ENCODE data around the gene BCL6. TPM values are rescaled to one million over a fixed set of nuclear protein-coding genes. Genes with fewer than 3 reads are reported as not detected.

Gene BCL6
- total RNA-seq (2014; rRNA removed; shearing (Covaris generic); ENCODE audit: low replicate concordance): 488 and 569 TPM in 2 replicates

DNA sequence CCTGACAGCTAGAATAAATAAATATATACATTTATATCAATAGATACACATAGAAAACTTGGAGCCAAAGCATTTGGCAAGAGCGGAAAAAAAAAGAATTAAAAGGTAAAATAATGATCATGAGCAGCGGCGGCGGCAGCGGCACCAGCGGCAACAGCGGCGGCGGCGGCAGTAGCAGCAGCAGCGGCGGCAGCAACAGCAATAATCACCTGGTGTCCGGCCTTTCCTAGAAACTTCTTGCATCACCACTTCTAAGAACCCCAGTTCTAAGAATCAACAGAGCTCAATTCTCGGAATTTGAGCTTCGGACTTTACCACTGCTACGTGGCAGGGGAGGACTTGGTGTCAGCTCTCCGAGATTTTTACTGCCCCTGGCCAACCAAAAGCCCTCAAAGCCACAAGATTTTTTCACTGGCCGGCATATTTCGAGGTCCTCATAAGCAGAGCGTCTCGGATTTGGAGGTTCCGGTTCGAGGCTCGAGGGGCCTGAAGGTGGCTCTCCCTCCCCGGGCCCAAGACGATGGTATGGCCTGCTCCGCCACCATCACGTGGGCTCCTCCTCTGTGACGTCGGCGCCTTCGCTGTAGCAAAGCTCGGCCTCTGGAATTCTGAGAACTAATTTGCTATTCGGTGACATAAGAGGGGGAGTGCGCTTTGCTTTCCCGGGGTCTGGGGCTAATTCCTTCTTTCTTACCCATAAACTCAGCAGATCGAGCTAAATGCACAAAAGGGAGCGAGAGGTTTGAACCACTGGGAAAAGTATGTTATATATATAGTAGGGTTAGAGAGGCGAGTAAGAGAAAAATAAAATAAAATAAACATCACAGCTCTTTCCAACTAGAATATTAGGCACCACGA, at the start of gene BCL6:
TSS of gene BCL6 (minus strand) at position 268 of the 858 bp plus-strand sequence. CDS start 11,775 bp downstream, outside the sequence.
- H3K27me3 ChIP-seq (ENCODE audit: low read length): no peaks in the 10 kb centered on the region
- H3K4me3 ChIP-seq (ENCODE audit: low read length): peak within 1 kb of the TSS; percentile 85
- DNase-seq: peak; percentile 99
- no peaks in the 10 kb centered on the region for H3K9me3 ChIP-seq (ENCODE audit: low read length)
- no peaks in the 10 kb centered on the region for H3K9me2 ChIP-seq (replicated peaks; ENCODE audit: insufficient read depth, low read length)
- H4K20me1 ChIP-seq (ENCODE audit: insufficient read depth, low read depth, low read length): peaks cover 11% of the 10 kb centered on the region; the same call in 1 of the 2 replicates
- H2AFZ ChIP-seq (ENCODE audit: low read length): no peak within 1 kb of the TSS
- peaks cover 73% of the 10 kb centered on the region for H3K4me1 ChIP-seq (ENCODE audit: low read length)
- H3K79me2 ChIP-seq (ENCODE audit: low read length): peaks cover 55% of the 10 kb centered on the region
- peak within 1 kb of the TSS; percentile 93 for H3K4me2 ChIP-seq (ENCODE audit: low read depth, low read length, poor library complexity, severe bottlenecking)
- peaks cover 41% of the 10 kb centered on the region for H3K36me3 ChIP-seq (ENCODE audit: insufficient read depth, low read length)
- peak within 1 kb of the TSS; percentile 97 for H3K9ac ChIP-seq (ENCODE audit: low read length)
- peak within 1 kb of the TSS; percentile 98 for H3K27ac ChIP-seq (ENCODE audit: low read length)

- H3K27ac ChIP-seq (ENCODE audit: low read length): no peak overlapping the region
- H3K9ac ChIP-seq (ENCODE audit: low read length): no peak overlapping the region
- no peaks in the 10 kb centered on the region for H3K9me2 ChIP-seq (replicated peaks; ENCODE audit: insufficient read depth, low read length)
- H2AFZ ChIP-seq (ENCODE audit: low read length): no peak overlapping the region
- H3K9me3 ChIP-seq (ENCODE audit: low read length): no peaks in the 10 kb centered on the region
- H4K20me1 ChIP-seq (ENCODE audit: insufficient read depth, low read depth, low read length): no peaks in the 10 kb centered on the region
- H3K4me2 ChIP-seq (ENCODE audit: low read depth, low read length, poor library complexity, severe bottlenecking): no peak overlapping the region
- H3K79me2 ChIP-seq (ENCODE audit: low read length): no peaks in the 10 kb centered on the region
- no peaks in the 10 kb centered on the region for H3K36me3 ChIP-seq (ENCODE audit: insufficient read depth, low read length)
- no peak overlapping the region for H3K4me3 ChIP-seq (ENCODE audit: low read length)
- H3K27me3 ChIP-seq (ENCODE audit: low read length): no peaks in the 10 kb centered on the region
- DNase-seq: no peak
- peaks cover 5% of the 10 kb centered on the region for H3K4me1 ChIP-seq (ENCODE audit: low read length)
These were observed 49.5 kb upstream of the BCL6 start for GRCh38 chr3:187794731-187795130.

- no peak overlapping the region for H3K9ac ChIP-seq (ENCODE audit: low read length)
- no peaks in the 10 kb centered on the region for H3K27me3 ChIP-seq (ENCODE audit: low read length)
- no peaks in the 10 kb centered on the region for H3K9me2 ChIP-seq (replicated peaks; ENCODE audit: insufficient read depth, low read length)
- H3K4me2 ChIP-seq (ENCODE audit: low read depth, low read length, poor library complexity, severe bottlenecking): no peak overlapping the region
- no peaks in the 10 kb centered on the region for H4K20me1 ChIP-seq (ENCODE audit: insufficient read depth, low read depth, low read length)
- H3K4me3 ChIP-seq (ENCODE audit: low read length): no peak overlapping the region
- no peaks in the 10 kb centered on the region for H3K36me3 ChIP-seq (ENCODE audit: insufficient read depth, low read length)
- H3K9me3 ChIP-seq (ENCODE audit: low read length): no peaks in the 10 kb centered on the region
- H3K4me1 ChIP-seq (ENCODE audit: low read length): peaks cover 2% of the 10 kb centered on the region; the same call in 1 of the 2 replicates
- DNase-seq: no peak
- no peak overlapping the region for H2AFZ ChIP-seq (ENCODE audit: low read length)
- H3K27ac ChIP-seq (ENCODE audit: low read length): no peak overlapping the region
- no peaks in the 10 kb centered on the region for H3K79me2 ChIP-seq (ENCODE audit: low read length)
These were observed 48.4 kb upstream of the BCL6 start for GRCh38 chr3:187793618-187794017.

- Histone ChIP-seq H4K20me1 (ENCODE audit: insufficient read depth, low read depth, low read length) (no peaks in the 10 kb centered on the region), H3K4me1 (ENCODE audit: low read length) (peaks cover 2% of the 10 kb centered on the region; the same call in 1 of the 2 replicates), H3K4me3 (ENCODE audit: low read length) (no peak overlapping the region), H3K9me3 (ENCODE audit: low read length) (no peaks in the 10 kb centered on the region), H3K9me2 (replicated peaks; ENCODE audit: insufficient read depth, low read length) (no peaks in the 10 kb centered on the region), H3K79me2 (ENCODE audit: low read length) (no peaks in the 10 kb centered on the region), H3K27ac (ENCODE audit: low read length) (no peak overlapping the region), H2AFZ (ENCODE audit: low read length) (no peak overlapping the region), H3K36me3 (ENCODE audit: insufficient read depth, low read length) (no peaks in the 10 kb centered on the region), H3K27me3 (ENCODE audit: low read length) (no peaks in the 10 kb centered on the region), H3K4me2 (ENCODE audit: low read depth, low read length, poor library complexity, severe bottlenecking) (no peak overlapping the region), H3K9ac (ENCODE audit: low read length) (no peak overlapping the region)
- no peak for DNase-seq
These were observed 47.3 kb upstream of the BCL6 start for GRCh38 chr3:187792521-187792920.

GRCh38 chr3:187789872-187790271, 44.6 kb upstream of the BCL6 start:
- no peak overlapping the region for H3K4me2 ChIP-seq (ENCODE audit: low read depth, low read length, poor library complexity, severe bottlenecking)
- no peak for DNase-seq
- H3K79me2 ChIP-seq (ENCODE audit: low read length): no peaks in the 10 kb centered on the region
- H3K9me2 ChIP-seq (replicated peaks; ENCODE audit: insufficient read depth, low read length): no peaks in the 10 kb centered on the region
- H3K9ac ChIP-seq (ENCODE audit: low read length): no peak overlapping the region
- H3K9me3 ChIP-seq (ENCODE audit: low read length): no peaks in the 10 kb centered on the region
- H3K27me3 ChIP-seq (ENCODE audit: low read length): no peaks in the 10 kb centered on the region
- H3K27ac ChIP-seq (ENCODE audit: low read length): no peak overlapping the region
- H2AFZ ChIP-seq (ENCODE audit: low read length): no peak overlapping the region
- H3K4me1 ChIP-seq (ENCODE audit: low read length): peaks cover 2% of the 10 kb centered on the region; the same call in 1 of the 2 replicates
- no peaks in the 10 kb centered on the region for H3K36me3 ChIP-seq (ENCODE audit: insufficient read depth, low read length)
- no peaks in the 10 kb centered on the region for H4K20me1 ChIP-seq (ENCODE audit: insufficient read depth, low read depth, low read length)
- H3K4me3 ChIP-seq (ENCODE audit: low read length): no peak overlapping the region

DNA sequence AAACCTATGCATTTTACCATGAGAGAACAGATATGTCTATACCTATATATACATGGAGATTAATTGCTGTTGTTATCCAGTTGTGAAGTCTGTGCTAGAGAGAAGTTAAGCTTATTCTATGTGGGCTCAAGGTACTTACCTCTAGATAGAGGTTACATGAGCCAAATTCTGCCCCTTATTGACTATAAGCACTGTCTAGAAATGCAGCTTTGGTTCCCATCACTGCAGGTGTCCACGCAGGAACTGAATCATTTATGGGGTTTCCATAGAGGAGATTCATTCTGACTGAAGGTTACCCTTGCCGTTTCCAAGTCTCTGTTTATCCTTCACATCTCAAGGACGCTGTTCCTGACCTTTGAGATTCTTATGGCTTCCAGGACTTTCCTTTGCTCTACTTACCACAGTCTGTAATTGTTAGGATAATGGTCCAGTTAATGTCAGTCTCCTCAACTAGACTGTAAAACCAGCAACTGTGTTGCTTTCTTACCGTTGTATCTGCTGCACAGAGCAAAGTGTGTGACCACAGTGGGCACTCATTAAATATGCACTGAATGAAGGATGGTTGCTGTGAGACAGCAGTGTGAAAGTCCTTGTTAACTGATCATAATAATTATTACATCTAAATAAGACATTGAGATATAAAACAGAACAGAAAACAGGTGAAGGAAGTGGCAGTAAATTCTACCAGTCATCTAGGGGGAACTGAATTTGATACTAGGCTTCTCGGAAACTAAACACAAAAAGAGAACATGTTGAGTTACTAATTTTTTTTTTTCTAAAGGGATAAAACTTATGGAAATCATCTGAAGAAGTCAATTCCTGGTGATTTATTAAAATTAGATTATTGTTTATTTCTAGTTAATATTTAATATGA, 44.0 kb upstream of the BCL6 start:
- Histone ChIP-seq H3K4me2 (ENCODE audit: low read depth, low read length, poor library complexity, severe bottlenecking) (no peak overlapping the region), H3K27me3 (ENCODE audit: low read length) (no peaks in the 10 kb centered on the region), H3K36me3 (ENCODE audit: insufficient read depth, low read length) (no peaks in the 10 kb centered on the region), H3K27ac (ENCODE audit: low read length) (no peak overlapping the region), H3K4me3 (ENCODE audit: low read length) (no peak overlapping the region), H3K9ac (ENCODE audit: low read length) (no peak overlapping the region), H3K9me3 (ENCODE audit: low read length) (no peaks in the 10 kb centered on the region), H3K4me1 (ENCODE audit: low read length) (peaks cover 2% of the 10 kb centered on the region; the same call in 1 of the 2 replicates), H2AFZ (ENCODE audit: low read length) (peak overlapping the region; percentile 14; the same call in 1 of the 2 replicates), H3K79me2 (ENCODE audit: low read length) (no peaks in the 10 kb centered on the region), H4K20me1 (ENCODE audit: insufficient read depth, low read depth, low read length) (no peaks in the 10 kb centered on the region), H3K9me2 (replicated peaks; ENCODE audit: insufficient read depth, low read length) (no peaks in the 10 kb centered on the region)
- DNase-seq: no peak

DNA sequence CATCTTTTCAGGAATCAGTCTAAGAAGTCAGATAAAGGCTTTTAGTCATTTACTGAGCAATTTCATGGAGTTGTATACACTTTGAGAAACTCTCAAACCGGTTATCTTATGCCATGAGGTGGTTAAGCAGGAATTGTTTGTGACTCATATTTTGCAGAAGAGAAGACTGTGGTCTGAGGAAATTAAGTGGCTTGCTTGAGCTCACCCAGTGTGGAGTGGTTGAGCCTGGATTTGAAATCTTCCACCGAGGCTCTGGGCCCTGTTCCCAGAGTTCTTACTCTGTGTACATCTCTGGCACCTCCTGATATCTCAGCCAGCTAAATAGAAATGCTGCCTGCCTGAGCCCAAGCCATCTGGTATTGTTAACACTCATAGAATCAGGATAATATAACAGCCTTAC, 37.8 kb upstream of the BCL6 start:
- Histone ChIP-seq H3K4me2 (ENCODE audit: low read depth, low read length, poor library complexity, severe bottlenecking) (no peak overlapping the region), H4K20me1 (ENCODE audit: insufficient read depth, low read depth, low read length) (no peaks in the 10 kb centered on the region), H2AFZ (ENCODE audit: low read length) (no peak overlapping the region), H3K9me3 (ENCODE audit: low read length) (no peaks in the 10 kb centered on the region), H3K27me3 (ENCODE audit: low read length) (no peaks in the 10 kb centered on the region), H3K4me3 (ENCODE audit: low read length) (no peak overlapping the region), H3K36me3 (ENCODE audit: insufficient read depth, low read length) (no peaks in the 10 kb centered on the region), H3K27ac (ENCODE audit: low read length) (no peak overlapping the region), H3K79me2 (ENCODE audit: low read length) (no peaks in the 10 kb centered on the region), H3K9ac (ENCODE audit: low read length) (no peak overlapping the region), H3K9me2 (replicated peaks; ENCODE audit: insufficient read depth, low read length) (no peaks in the 10 kb centered on the region), H3K4me1 (ENCODE audit: low read length) (peaks cover 5% of the 10 kb centered on the region; the same call in 1 of the 2 replicates)
- DNase-seq: no peak

GRCh38 chr3:187782006-187782405, 36.7 kb upstream of the BCL6 start:
- no peaks in the 10 kb centered on the region for H3K79me2 ChIP-seq (ENCODE audit: low read length)
- H3K27me3 ChIP-seq (ENCODE audit: low read length): no peaks in the 10 kb centered on the region
- no peak overlapping the region for H3K4me3 ChIP-seq (ENCODE audit: low read length)
- no peak overlapping the region for H3K27ac ChIP-seq (ENCODE audit: low read length)
- DNase-seq: no peak
- peaks cover 12% of the 10 kb centered on the region for H3K4me1 ChIP-seq (ENCODE audit: low read length)
- H4K20me1 ChIP-seq (ENCODE audit: insufficient read depth, low read depth, low read length): no peaks in the 10 kb centered on the region
- no peak overlapping the region for H2AFZ ChIP-seq (ENCODE audit: low read length)
- no peak overlapping the region for H3K4me2 ChIP-seq (ENCODE audit: low read depth, low read length, poor library complexity, severe bottlenecking)
- no peaks in the 10 kb centered on the region for H3K9me3 ChIP-seq (ENCODE audit: low read length)
- no peak overlapping the region for H3K9ac ChIP-seq (ENCODE audit: low read length)
- peaks cover 3% of the 10 kb centered on the region; the same call in 1 of the 2 replicates for H3K9me2 ChIP-seq (replicated peaks; ENCODE audit: insufficient read depth, low read length)
- no peaks in the 10 kb centered on the region for H3K36me3 ChIP-seq (ENCODE audit: insufficient read depth, low read length)

Data from Karpas-422 (cell line).